ENCODE measurements around the gene TOMM7.
"Not testable (repeated sequence)": the region's sequence is repeated elsewhere in the genome, so short reads cannot be mapped to it uniquely, and the experiment has no call there.

TOMM7 gene

DNA sequence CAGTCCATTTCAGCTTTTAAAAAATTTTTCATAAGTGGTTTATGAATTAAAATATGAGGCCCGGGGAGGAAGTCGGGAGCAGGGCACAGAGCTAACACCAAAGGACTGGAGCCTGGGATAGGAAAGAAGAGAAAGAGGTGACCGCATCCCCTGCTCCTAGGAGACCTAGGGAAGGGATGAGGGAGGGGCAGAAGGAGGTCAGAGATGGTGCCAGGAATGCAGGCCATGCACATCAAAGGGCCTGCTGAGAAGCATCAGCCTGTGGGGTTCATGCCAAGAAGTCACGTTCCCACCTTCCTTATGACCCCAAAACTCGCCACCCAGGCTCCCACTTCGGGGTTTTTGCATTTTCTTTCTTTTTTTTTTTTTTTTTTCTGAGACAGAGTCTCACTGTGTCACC lies 14.7 kb upstream of the TOMM7 start:
- DNase-seq (ENCODE audit: low read depth): no peak
- H3K4me3 ChIP-seq (ENCODE audit: control insufficient read depth, low read depth, low read length): no peak overlapping the region
- TF ChIP-seq, protein P1, sequence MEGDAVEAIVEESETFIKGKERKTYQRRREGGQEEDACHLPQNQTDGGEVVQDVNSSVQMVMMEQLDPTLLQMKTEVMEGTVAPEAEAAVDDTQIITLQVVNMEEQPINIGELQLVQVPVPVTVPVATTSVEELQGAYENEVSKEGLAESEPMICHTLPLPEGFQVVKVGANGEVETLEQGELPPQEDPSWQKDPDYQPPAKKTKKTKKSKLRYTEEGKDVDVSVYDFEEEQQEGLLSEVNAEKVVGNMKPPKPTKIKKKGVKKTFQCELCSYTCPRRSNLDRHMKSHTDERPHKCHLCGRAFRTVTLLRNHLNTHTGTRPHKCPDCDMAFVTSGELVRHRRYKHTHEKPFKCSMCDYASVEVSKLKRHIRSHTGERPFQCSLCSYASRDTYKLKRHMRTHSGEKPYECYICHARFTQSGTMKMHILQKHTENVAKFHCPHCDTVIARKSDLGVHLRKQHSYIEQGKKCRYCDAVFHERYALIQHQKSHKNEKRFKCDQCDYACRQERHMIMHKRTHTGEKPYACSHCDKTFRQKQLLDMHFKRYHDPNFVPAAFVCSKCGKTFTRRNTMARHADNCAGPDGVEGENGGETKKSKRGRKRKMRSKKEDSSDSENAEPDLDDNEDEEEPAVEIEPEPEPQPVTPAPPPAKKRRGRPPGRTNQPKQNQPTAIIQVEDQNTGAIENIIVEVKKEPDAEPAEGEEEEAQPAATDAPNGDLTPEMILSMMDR (IDR thresholded peaks at IDR 0.05; ENCODE audit: control insufficient read depth, insufficient read depth, low read depth, low read length, missing control alignments): no peak

DNA sequence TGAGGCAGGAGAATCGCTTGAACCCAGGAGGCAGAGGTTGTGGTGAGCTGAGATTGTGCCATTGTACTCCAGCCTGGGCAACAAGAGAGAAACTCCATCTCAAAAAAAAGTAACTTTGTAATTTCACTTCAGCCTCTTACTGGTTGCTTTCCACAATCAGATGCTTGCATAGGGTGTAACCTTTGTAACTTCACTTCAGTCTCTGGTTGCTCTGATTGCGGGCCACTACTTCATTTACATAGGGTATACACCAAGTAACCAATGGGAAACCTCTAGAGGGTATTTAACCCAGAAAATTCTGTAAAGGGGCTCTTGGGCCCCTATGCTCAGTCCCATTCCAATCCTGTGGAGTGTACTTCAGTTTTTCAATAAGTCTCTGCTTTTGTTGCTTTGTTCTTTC lies 13.9 kb upstream of the TOMM7 start:
- not testable (repeated sequence) for DNase-seq (ENCODE audit: low read depth); H3K4me3 ChIP-seq (ENCODE audit: control insufficient read depth, low read depth, low read length)

DNA sequence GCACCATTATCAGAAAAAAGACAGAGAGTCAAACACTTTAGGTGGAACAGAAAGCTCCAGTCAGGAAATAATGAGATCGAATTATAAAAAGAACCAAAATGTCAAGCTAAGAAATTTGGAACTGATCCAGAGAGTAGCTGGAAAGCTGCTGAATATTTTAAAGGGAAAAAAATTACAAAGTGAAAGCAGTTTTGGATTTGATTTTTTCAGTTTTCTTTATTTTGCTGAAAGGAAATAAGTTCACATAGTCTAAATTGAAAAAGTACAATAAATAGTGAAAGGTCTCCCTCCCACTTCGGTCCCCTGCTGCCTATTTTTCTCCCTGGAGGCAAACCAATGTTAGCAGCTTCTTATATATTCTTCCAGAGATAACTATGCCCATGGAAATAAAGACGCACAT lies 11.3 kb upstream of the TOMM7 start:
- TF ChIP-seq, protein P1 (IDR thresholded peaks at IDR 0.05; ENCODE audit: control insufficient read depth, insufficient read depth, low read depth, low read length, missing control alignments): no peak
- no peak overlapping the region for H3K4me3 ChIP-seq (ENCODE audit: control insufficient read depth, low read depth, low read length)
- no peak for DNase-seq (ENCODE audit: low read depth)

DNA sequence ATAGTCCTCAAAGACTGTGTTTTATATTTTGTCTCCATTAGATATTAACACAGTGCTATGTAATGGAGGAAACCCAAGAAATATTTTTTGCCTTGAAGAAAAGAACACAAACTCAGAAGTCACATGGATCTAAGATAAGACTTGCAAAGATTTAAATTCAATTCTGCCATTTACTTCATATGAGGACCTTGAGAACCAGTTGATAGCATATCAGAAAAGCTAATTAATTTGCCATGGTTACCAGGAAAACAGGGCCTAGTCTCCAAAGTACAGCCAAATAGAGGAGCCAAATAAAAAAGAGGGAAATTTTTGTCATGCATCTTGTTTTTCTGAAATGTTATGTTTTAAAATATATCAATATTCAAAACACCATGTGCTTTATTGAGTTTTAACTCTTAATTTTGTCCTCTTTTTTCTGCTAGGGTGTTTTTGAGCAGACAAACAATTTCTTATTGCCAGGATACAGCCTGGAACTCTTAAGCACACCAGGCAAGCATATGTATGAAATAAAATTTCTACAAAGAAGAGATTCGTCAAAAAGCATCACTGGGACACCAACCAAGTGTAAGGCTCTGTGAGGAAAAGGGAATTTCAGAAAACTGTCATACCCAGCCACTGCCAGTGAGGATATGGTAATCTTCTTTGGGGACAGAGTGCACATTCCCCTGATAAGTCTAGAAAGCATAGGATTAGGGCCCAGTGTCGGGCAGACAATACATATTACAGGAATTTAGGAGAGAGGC lies 10.6 kb upstream of the TOMM7 start:
- DNase-seq (ENCODE audit: low read depth): no peak
- TF ChIP-seq, protein P1 (IDR thresholded peaks at IDR 0.05; ENCODE audit: control insufficient read depth, insufficient read depth, low read depth, low read length, missing control alignments): no peak
- H3K4me3 ChIP-seq (ENCODE audit: control insufficient read depth, low read depth, low read length): no peak overlapping the region

DNA sequence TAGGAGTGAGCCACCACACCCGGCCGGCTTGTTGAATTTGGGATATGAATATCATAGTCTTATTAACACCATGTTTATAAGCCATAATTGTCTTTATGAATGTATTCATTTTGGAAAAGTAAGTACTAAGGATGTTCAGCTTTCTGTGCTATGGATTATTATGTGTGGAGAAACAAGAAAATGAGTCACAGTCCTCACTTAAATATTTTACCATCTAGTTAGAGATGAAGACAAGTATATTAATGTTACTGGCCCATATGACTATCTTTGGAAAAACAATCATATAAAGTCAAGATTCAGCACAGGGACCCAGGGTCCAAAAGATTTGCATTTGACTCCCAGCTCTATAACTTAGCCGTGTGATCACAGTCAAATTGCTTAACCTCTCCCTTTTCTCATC lies 9.8 kb upstream of the TOMM7 start:
- no peak for DNase-seq (ENCODE audit: low read depth)
- TF ChIP-seq, protein P1 (IDR thresholded peaks at IDR 0.05; ENCODE audit: control insufficient read depth, insufficient read depth, low read depth, low read length, missing control alignments): no peak
- H3K4me3 ChIP-seq (ENCODE audit: control insufficient read depth, low read depth, low read length): no peak overlapping the region

DNA sequence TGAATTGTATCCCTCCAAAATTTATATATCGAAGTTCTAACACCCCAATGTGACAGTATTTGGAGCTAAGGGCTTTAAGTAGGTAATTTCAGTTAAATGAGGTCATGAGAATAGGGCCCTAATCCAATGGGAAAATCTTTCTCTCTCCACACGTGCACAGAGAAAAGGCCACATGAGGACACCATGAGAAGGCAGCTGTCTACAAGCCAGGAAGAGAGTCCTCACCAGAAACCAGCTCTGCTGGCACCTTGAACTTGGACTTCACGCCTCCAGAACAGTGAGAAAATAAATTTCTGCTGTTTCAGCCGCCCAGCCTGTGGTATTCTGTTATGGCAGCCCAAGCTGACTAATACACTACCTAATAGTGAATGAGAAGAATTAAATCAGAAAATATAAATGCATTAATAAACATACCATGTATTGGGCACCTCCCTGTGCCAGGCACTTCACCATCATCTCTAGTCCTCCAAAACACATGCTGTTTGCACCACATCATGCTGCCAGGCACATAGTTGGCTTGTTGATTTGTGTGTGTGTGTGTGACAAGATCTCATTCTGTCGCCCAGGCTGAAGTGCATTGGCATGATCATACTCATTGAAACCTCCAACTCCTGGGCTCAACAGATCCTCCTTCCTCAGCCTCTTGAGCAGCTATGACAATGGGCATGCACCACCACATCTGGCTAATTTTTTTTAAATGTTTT lies 9.1 kb upstream of the TOMM7 start:
- TF ChIP-seq, protein P1 (IDR thresholded peaks at IDR 0.05; ENCODE audit: control insufficient read depth, insufficient read depth, low read depth, low read length, missing control alignments): no peak
- H3K4me3 ChIP-seq (ENCODE audit: control insufficient read depth, low read depth, low read length): no peak overlapping the region
- no peak for DNase-seq (ENCODE audit: low read depth)

DNA sequence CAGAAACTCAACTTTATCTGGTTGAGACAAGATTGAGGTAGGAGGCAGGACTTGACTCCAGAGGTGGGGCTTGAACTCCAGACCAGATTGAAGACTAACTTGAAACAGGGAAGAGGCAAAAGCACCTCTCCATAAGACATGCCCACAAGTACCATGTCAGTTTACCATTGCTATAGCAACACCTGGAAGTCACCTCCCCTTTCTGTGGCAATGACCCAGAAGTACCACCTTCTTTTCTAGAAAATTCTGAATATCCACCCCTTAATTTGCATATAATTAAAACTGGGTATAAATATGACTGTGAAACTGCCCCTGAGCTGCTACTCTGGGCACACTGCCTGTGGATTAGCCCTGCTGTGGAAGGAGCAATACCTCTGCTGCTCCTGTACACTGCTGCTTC lies 4.9 kb upstream of the TOMM7 start:
- no peak for DNase-seq (ENCODE audit: low read depth)
- TF ChIP-seq, protein P1 (IDR thresholded peaks at IDR 0.05; ENCODE audit: control insufficient read depth, insufficient read depth, low read depth, low read length, missing control alignments): no peak
- no peak overlapping the region for H3K4me3 ChIP-seq (ENCODE audit: control insufficient read depth, low read depth, low read length)

Measured in AG09309 (cell line).